ENCODE data around the gene C11orf98. TPM values are rescaled to one million over a fixed set of nuclear protein-coding genes. Genes with fewer than 3 reads are reported as not detected.
A peak's percentile ranks its signal among the peaks of the same experiment; 100 is the strongest.

Gene C11orf98
- total RNA-seq, 1 experiment from 2014 or later: 139 TPM

DNA sequence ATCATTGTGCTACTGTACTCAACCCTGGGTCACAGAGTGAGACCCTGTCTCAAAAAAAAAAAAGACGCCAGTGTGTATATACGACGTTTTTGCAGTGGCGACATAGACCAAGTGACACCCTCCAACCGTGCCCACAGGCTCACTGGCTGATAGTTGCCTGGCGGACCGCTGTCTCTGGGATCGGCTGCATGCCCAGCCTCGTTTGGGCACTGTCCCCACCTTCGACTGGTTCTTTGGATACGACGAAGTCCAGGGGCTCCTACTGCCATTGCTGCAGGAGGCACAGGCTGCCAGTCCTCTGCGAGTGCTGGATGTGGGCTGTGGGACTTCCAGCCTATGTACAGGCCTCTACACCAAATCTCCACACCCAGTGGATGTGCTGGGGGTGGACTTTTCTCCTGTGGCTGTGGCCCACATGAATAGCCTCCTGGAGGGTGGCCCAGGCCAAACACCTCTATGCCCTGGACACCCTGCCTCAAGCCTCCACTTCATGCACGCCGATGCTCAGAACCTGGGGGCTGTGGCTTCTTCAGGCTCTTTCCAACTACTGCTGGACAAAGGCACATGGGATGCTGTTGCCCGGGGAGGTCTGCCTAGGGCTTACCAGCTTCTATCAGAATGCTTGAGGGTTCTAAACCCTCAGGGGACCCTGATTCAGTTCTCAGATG lies 1.4 kb upstream of the C11orf98 start:
- Histone ChIP-seq H4K91ac (ENCODE audit: insufficient read length, low read depth, low read length) (no peak overlapping the region), H3K79me2 (ENCODE audit: insufficient read depth, low read length) (peaks cover 3% of the 10 kb centered on the region; the same call in 1 of the 2 replicates), H3K9me3 (ENCODE audit: control insufficient read depth, low read depth, low read length) (no peaks in the 10 kb centered on the region), H3T11ph (ENCODE audit: low read length) (no peak overlapping the region), H4K8ac (replicated peaks; ENCODE audit: insufficient read length, low read depth, low read length) (no peak overlapping the region), H4K20me1 (ENCODE audit: control insufficient read depth, insufficient read depth, insufficient read length) (no peaks in the 10 kb centered on the region), H2BK20ac (ENCODE audit: low read depth, low read length, poor library complexity, severe bottlenecking) (no peak overlapping the region), H3K4me2 (ENCODE audit: insufficient read depth, insufficient read length, low read length) (peak overlapping the region; percentile 86), H2AFZ (ENCODE audit: low read length) (no peak overlapping the region), H3K4ac (ENCODE audit: low read depth, low read length) (no peak overlapping the region), H2BK5ac (ENCODE audit: insufficient read length, low read length) (no peak overlapping the region), H2BK15ac (ENCODE audit: low read depth, low read length) (no peak overlapping the region), H3K9ac (ENCODE audit: extremely low read depth, insufficient read length, low read length) (peak overlapping the region; percentile 95), H3K14ac (ENCODE audit: insufficient read depth, low read length) (no peak overlapping the region; the same call in 1 of the 2 replicates), H3K18ac (ENCODE audit: insufficient read length, low read depth, low read length) (no peak overlapping the region), H2BK12ac (ENCODE audit: insufficient read length, low read depth, low read length) (no peak overlapping the region), H2BK120ac (ENCODE audit: low read depth, low read length, poor library complexity, severe bottlenecking) (no peak overlapping the region), H3K79me1 (ENCODE audit: insufficient read depth, low read depth, low read length, poor library complexity, severe bottlenecking) (no peaks in the 10 kb centered on the region), H3K27me3 (ENCODE audit: insufficient read depth, low read length) (no peaks in the 10 kb centered on the region), H3K4me1 (ENCODE audit: insufficient read depth, low read length) (peaks cover 2% of the 10 kb centered on the region; the same call in 1 of the 2 replicates), H3K56ac (ENCODE audit: insufficient read length, low read depth, low read length) (no peak overlapping the region), H4K5ac (ENCODE audit: insufficient read length, low read depth, low read length) (no peak overlapping the region), H3K27ac (ENCODE audit: insufficient read length, low read depth, low read length) (no peak overlapping the region), H3K23ac (ENCODE audit: insufficient read length, low read depth, low read length) (no peak overlapping the region), H2AK5ac (ENCODE audit: insufficient read length, low read length) (no peak overlapping the region), H3K23me2 (ENCODE audit: insufficient read length, low read depth, low read length, poor library complexity, severe bottlenecking) (peaks cover 17% of the 10 kb centered on the region)
- WGBS (ENCODE audit: extremely low coverage, insufficient read length, low lambda C conversion rate): no CpG with 5 or more reads among the region's 16 CpGs
- peaks cover 23 to 24% of the 10 kb centered on the region in 2 experiments for H3K4me1 Mint-ChIP-seq
- no peaks in the 10 kb centered on the region; a peak in 1 of 5 replicates for H3K9me3 Mint-ChIP-seq
- no peak for DNase-seq
- peaks cover 29 to 49% (median 29%) of the 10 kb centered on the region in 3 experiments for H3K36me3 Mint-ChIP-seq (ENCODE audit: insufficient read depth in 1 of 3, low read depth in 3 of 3)
- H3K4me3 Mint-ChIP-seq: peak overlapping the region; percentile 94 to 99
- TF ChIP-seq, protein P1, sequence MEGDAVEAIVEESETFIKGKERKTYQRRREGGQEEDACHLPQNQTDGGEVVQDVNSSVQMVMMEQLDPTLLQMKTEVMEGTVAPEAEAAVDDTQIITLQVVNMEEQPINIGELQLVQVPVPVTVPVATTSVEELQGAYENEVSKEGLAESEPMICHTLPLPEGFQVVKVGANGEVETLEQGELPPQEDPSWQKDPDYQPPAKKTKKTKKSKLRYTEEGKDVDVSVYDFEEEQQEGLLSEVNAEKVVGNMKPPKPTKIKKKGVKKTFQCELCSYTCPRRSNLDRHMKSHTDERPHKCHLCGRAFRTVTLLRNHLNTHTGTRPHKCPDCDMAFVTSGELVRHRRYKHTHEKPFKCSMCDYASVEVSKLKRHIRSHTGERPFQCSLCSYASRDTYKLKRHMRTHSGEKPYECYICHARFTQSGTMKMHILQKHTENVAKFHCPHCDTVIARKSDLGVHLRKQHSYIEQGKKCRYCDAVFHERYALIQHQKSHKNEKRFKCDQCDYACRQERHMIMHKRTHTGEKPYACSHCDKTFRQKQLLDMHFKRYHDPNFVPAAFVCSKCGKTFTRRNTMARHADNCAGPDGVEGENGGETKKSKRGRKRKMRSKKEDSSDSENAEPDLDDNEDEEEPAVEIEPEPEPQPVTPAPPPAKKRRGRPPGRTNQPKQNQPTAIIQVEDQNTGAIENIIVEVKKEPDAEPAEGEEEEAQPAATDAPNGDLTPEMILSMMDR (conservative IDR thresholded peaks at IDR 0.05): no peak
- peak overlapping the region in 2 of 3 experiments; percentile 73 to 90; a peak in 4 of 7 replicates for H3K27ac Mint-ChIP-seq
- no peaks in the 10 kb centered on the region; the same call in none of the 2 replicates for H3K27me3 Mint-ChIP-seq (ENCODE audit: low read depth)
